ENCODE measurements around the gene NDRG4. TPM values are rescaled to one million over a fixed set of nuclear protein-coding genes. Genes with fewer than 3 reads are reported as not detected.

NDRG4 gene
- total RNA-seq, 1 experiment from 2014 or later: 6.1 TPM

DNA sequence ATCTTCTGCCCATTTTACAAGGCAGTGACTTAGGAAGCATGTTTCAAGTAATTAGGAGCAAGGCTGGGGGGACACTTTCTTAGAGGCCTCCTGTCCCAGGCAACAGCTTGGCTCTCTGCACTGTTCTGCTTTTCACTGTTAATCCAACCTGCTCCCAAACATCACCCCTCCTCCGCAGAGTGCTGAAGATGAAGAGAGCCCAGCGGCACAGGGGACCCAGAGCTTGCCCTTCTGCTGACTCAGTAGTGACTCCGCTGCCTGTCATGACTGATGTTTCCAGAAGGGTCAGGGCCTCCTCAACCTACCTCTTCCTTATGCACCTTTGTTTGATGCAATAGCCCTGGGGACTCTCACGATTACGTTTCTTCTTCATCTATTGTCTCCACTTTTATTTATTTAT, 38.9 kb upstream of the NDRG4 start:
- Mint-ChIP-seq H3K4me3 (ENCODE audit: low read depth, unreplicated experiment) (no peak overlapping the region), H3K27me3 (ENCODE audit: unreplicated experiment) (peaks cover 53% of the 10 kb centered on the region), H3K27ac (ENCODE audit: unreplicated experiment) (no peak overlapping the region), H3K4me1 (ENCODE audit: low read depth, unreplicated experiment) (peaks cover 24% of the 10 kb centered on the region), H3K9me3 (ENCODE audit: low read depth, unreplicated experiment) (no peaks in the 10 kb centered on the region), H3K36me3 (ENCODE audit: insufficient read depth, unreplicated experiment) (peaks cover 18% of the 10 kb centered on the region)
- no TSS peak for BruUV-seq (replicated peaks)
- CTCF ChIA-PET: no interaction called here
- TF ChIP-seq, protein P1, sequence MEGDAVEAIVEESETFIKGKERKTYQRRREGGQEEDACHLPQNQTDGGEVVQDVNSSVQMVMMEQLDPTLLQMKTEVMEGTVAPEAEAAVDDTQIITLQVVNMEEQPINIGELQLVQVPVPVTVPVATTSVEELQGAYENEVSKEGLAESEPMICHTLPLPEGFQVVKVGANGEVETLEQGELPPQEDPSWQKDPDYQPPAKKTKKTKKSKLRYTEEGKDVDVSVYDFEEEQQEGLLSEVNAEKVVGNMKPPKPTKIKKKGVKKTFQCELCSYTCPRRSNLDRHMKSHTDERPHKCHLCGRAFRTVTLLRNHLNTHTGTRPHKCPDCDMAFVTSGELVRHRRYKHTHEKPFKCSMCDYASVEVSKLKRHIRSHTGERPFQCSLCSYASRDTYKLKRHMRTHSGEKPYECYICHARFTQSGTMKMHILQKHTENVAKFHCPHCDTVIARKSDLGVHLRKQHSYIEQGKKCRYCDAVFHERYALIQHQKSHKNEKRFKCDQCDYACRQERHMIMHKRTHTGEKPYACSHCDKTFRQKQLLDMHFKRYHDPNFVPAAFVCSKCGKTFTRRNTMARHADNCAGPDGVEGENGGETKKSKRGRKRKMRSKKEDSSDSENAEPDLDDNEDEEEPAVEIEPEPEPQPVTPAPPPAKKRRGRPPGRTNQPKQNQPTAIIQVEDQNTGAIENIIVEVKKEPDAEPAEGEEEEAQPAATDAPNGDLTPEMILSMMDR (IDR thresholded peaks at IDR 0.05; ENCODE audit: unreplicated experiment): no peak
- intact Hi-C loops (cut with micrococcal nuclease; ENCODE audit: unreplicated experiment): no loop called here
- no peak for DNase-seq

DNA sequence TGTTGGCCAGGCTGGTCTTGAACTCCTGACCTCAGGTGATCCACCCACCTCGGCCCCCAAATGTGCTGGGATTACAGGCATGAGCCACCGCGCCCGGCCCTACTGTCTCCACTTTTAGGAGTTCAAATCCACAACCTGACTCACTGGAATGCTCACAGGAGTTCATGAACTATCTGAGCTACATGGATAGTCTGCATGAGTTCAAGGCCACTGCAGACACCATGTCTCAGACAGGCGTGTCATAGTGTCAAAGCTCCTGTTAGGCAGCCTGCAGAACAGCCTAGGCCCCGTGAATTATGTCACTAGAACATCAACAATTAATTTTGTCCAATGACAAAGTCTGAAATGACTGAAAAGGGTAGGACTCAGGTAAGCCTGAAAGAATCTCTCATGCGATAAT, 38.3 kb upstream of the NDRG4 start:
- TF ChIP-seq, protein P1 (IDR thresholded peaks at IDR 0.05; ENCODE audit: unreplicated experiment): no peak
- Mint-ChIP-seq H3K4me3 (ENCODE audit: low read depth, unreplicated experiment) (no peak overlapping the region), H3K36me3 (ENCODE audit: insufficient read depth, unreplicated experiment) (peaks cover 18% of the 10 kb centered on the region), H3K27me3 (ENCODE audit: unreplicated experiment) (peaks cover 53% of the 10 kb centered on the region), H3K9me3 (ENCODE audit: low read depth, unreplicated experiment) (no peaks in the 10 kb centered on the region), H3K4me1 (ENCODE audit: low read depth, unreplicated experiment) (peaks cover 24% of the 10 kb centered on the region), H3K27ac (ENCODE audit: unreplicated experiment) (no peak overlapping the region)
- no peak for DNase-seq
- intact Hi-C loops (cut with micrococcal nuclease; ENCODE audit: unreplicated experiment): no loop called here
- no TSS peak for BruUV-seq (replicated peaks)
- CTCF ChIA-PET: no interaction called here

- Mint-ChIP-seq H3K4me3 (ENCODE audit: low read depth, unreplicated experiment) (no peak overlapping the region), H3K27me3 (ENCODE audit: unreplicated experiment) (peaks cover 54% of the 10 kb centered on the region), H3K9me3 (ENCODE audit: low read depth, unreplicated experiment) (no peaks in the 10 kb centered on the region), H3K27ac (ENCODE audit: unreplicated experiment) (no peak overlapping the region), H3K4me1 (ENCODE audit: low read depth, unreplicated experiment) (peaks cover 24% of the 10 kb centered on the region), H3K36me3 (ENCODE audit: insufficient read depth, unreplicated experiment) (peaks cover 18% of the 10 kb centered on the region)
- DNase-seq: no peak
- BruUV-seq (replicated peaks): no TSS peak
- CTCF ChIA-PET: no interaction called here
- intact Hi-C loops (cut with micrococcal nuclease; ENCODE audit: unreplicated experiment): no loop called here
- TF ChIP-seq, protein P1 (IDR thresholded peaks at IDR 0.05; ENCODE audit: unreplicated experiment): no peak
These were observed 37.9 kb upstream of the NDRG4 start for GRCh38 chr16:58462089-58462488.

- intact Hi-C loops (cut with micrococcal nuclease; ENCODE audit: unreplicated experiment): no loop called here
- H3K36me3 Mint-ChIP-seq (ENCODE audit: insufficient read depth, unreplicated experiment): peaks cover 18% of the 10 kb centered on the region
- no peak overlapping the region for H3K27ac Mint-ChIP-seq (ENCODE audit: unreplicated experiment)
- H3K9me3 Mint-ChIP-seq (ENCODE audit: low read depth, unreplicated experiment): no peaks in the 10 kb centered on the region
- peaks cover 24% of the 10 kb centered on the region for H3K4me1 Mint-ChIP-seq (ENCODE audit: low read depth, unreplicated experiment)
- H3K4me3 Mint-ChIP-seq (ENCODE audit: low read depth, unreplicated experiment): peak overlapping the region; percentile 39
- no TSS peak for BruUV-seq (replicated peaks)
- CTCF ChIA-PET: no interaction called here
- H3K27me3 Mint-ChIP-seq (ENCODE audit: unreplicated experiment): peaks cover 58% of the 10 kb centered on the region
- no peak for DNase-seq
- TF ChIP-seq, protein P1 (IDR thresholded peaks at IDR 0.05; ENCODE audit: unreplicated experiment): no peak
These were observed 37.4 kb upstream of the NDRG4 start for GRCh38 chr16:58462499-58462996.
